Esophagus squamous epithelium (tissue), 4 donors: ENCODE measurements around the gene ADIPOQ.

Source experiments
- POLR2A ChIP-seq, 4 donors: fragments of 450-650 bp; IDR thresholded peaks; one replicate each; pipeline ENCODE4 v1.6.1; 2017; ENCODE audit warnings: antibody characterized with exemption in 4 of 4, mild to moderate bottlenecking in 4 of 4, moderate library complexity in 3 of 4
- TF ChIP-seq, protein P1 (sequence below), 6 experiments: fragments of 450-650 bp in 4 of 6; fragments of 200-600 bp in 2 of 6; sonication (generic) in 2 of 6; IDR thresholded peaks; one replicate each; pipeline ENCODE4 v1.5.1; 2016 to 2019; ENCODE audit warnings: antibody characterized with exemption in 6 of 6, mild to moderate bottlenecking in 4 of 6, moderate library complexity in 4 of 6

DNA sequence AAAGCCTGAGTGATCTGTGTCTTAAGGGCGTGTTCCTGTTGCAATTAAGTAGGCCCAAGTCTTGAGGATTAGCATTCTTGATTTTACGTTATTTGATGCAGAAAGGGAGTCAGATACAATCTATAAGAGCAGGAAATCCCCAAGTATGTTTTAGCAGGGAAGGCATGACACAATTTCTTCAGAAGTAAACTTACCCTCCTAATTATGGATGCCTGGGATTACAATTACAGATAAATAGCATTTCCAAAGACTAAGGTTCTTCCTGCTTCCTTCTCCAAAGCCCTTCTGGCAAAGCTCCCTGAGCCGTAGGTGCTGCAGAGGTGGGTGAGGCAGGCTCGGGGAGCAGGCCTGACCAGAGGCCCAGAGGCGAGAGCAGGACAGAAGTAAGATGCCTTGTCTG lies 52.9 kb downstream of the ADIPOQ start:
- TF ChIP-seq, protein P1, sequence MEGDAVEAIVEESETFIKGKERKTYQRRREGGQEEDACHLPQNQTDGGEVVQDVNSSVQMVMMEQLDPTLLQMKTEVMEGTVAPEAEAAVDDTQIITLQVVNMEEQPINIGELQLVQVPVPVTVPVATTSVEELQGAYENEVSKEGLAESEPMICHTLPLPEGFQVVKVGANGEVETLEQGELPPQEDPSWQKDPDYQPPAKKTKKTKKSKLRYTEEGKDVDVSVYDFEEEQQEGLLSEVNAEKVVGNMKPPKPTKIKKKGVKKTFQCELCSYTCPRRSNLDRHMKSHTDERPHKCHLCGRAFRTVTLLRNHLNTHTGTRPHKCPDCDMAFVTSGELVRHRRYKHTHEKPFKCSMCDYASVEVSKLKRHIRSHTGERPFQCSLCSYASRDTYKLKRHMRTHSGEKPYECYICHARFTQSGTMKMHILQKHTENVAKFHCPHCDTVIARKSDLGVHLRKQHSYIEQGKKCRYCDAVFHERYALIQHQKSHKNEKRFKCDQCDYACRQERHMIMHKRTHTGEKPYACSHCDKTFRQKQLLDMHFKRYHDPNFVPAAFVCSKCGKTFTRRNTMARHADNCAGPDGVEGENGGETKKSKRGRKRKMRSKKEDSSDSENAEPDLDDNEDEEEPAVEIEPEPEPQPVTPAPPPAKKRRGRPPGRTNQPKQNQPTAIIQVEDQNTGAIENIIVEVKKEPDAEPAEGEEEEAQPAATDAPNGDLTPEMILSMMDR (IDR thresholded peaks at IDR 0.05), result no peak
- TF ChIP-seq POLR2A (IDR thresholded peaks at IDR 0.05), result no peak
